OCI-LY1 (cell line): ENCODE data around the gene DZIP1L.

ENCODE experiments used
- CTCF ChIP-seq: fragments of 200-600 bp; sonication (generic), shearing (Covaris generic); IDR thresholded peaks from 2 replicates; pipeline ENCODE4 v1.5.1; 2017; ENCODE audit warnings: mild to moderate bottlenecking, antibody characterized with exemption, low read length, moderate library complexity, mixed read lengths
- EZH2 ChIP-seq: fragments of 200-600 bp; sonication (generic), shearing (Covaris generic); IDR thresholded peaks from 2 replicates; pipeline ENCODE4 v1.8.0; 2017; ENCODE audit warnings: borderline replicate concordance, mixed run types, mild to moderate bottlenecking, antibody characterized with exemption, low read length, moderate library complexity, mixed read lengths

GRCh38 chr3:138119423-138119766, 4.0 kb upstream of the DZIP1L start:
- TF ChIP-seq EZH2 (no peak), CTCF (no peak)
